Panc1 (cell line): ENCODE results near the gene SH3PXD2A. TPM values are rescaled to one million over a fixed set of nuclear protein-coding genes. Genes with fewer than 3 reads are reported as not detected.

ENCODE experiments used
- ATAC-seq: fragments of 200-7000 bp; cut with Tn5 transposase; 2 replicates; pipeline ENCODE4 v1.9.1; 2020; ENCODE audit warnings: mild to moderate bottlenecking, moderate library complexity
- BruUV-seq: library from RNA; stranded (reverse); fragments of 400-500 nt; replicated peaks from 2 replicates; lab custom pipeline; 2021; lab: Mats Ljungman, UMichigan
- CTCF ChIA-PET: fragments of 300-600 bp; sonication (Branson Sonifier 250); formaldehyde crosslinking; loops from one replicate; lab custom pipeline; 2022; ENCODE audit warnings: antibody characterized with exemption; lab: Charles Lee
- POLR2A ChIA-PET: fragments of 300-600 bp; sonication (Branson Sonifier 250); formaldehyde crosslinking; loops from one replicate; lab custom pipeline; 2022; ENCODE audit warnings: antibody characterized with exemption; lab: Charles Lee
- DNase-seq: peaks from one replicate; pipeline ENCODE4 v3.0.0-alpha.2; 2010; ENCODE audit warnings: low read depth, low spot score
- H3K27ac ChIP-seq: 2 replicates; pipeline ENCODE4 v1.5.1; 2011; ENCODE audit warnings: mild to moderate bottlenecking, low read length, inconsistent platforms
- H3K27me3 ChIP-seq: fragments of 200-500 bp; sonication (Bioruptor generic); 2 replicates; pipeline ENCODE4 v1.6.0; 2014; ENCODE audit warnings: low read length, inconsistent platforms; ENCODE audit not compliant: control insufficient read depth, insufficient read depth
- H3K36me3 ChIP-seq: fragments of 200-500 bp; sonication (Bioruptor generic); 2 replicates; pipeline ENCODE4 v1.5.1; 2014; ENCODE audit warnings: inconsistent platforms, mild to moderate bottlenecking, low read length, moderate library complexity; ENCODE audit not compliant: control insufficient read depth, insufficient read depth
- H3K4me1 ChIP-seq: 2 replicates; pipeline ENCODE4 v1.5.1; 2011; ENCODE audit warnings: inconsistent platforms, mild to moderate bottlenecking, low read length, moderate library complexity; ENCODE audit not compliant: control insufficient read depth, insufficient read depth
- H3K4me3 ChIP-seq, 2 experiments: 2 replicates each; pipeline ENCODE4 v1.5.1; 2011 to 2012; ENCODE audit warnings: low read depth in 2 of 2, low read length in 2 of 2, mild to moderate bottlenecking in 2 of 2, inconsistent platforms in 1 of 2, moderate library complexity in 1 of 2
- H3K9me3 ChIP-seq: fragments of 200-500 bp; sonication (Bioruptor generic); 2 replicates; pipeline ENCODE4 v1.5.1; 2014; ENCODE audit warnings: low read depth, mild to moderate bottlenecking, inconsistent platforms, low read length, moderate library complexity; ENCODE audit not compliant: control insufficient read depth, insufficient read depth
- POLR2AphosphoS5 ChIP-seq: IDR thresholded peaks from 2 replicates; pipeline ENCODE4 v1.6.1; 2012; ENCODE audit warnings: mild to moderate bottlenecking, low read depth, low read length, moderate library complexity
- REST ChIP-seq, 2 experiments: IDR thresholded peaks; 2 replicates each; pipeline ENCODE4 v1.6.1; 2011 to 2012; ENCODE audit warnings: low read depth in 2 of 2, control low read depth in 1 of 2, low read length in 1 of 2, mild to moderate bottlenecking in 1 of 2, moderate library complexity in 1 of 2; ENCODE audit not compliant: insufficient read depth in 1 of 2
- SIN3A ChIP-seq: IDR thresholded peaks from 2 replicates; pipeline ENCODE4 v1.6.1; 2012; ENCODE audit warnings: low read depth, mild to moderate bottlenecking, low read length, moderate library complexity, borderline replicate concordance; ENCODE audit not compliant: insufficient read depth
- TCF7L2 ChIP-seq: IDR thresholded peaks from 2 replicates; pipeline ENCODE4 v1.6.1; 2011; ENCODE audit warnings: mild to moderate bottlenecking, low read depth, low read length, inconsistent platforms
- in situ Hi-C: cut with HindIII; loops from 2 replicates; pipeline ENCODE4 v1.10.0; 2016; ENCODE audit warnings: low sequenced_read_pairs, low pct_unique_long_range_greater_than_20kb
- intact Hi-C: fragments of 100-400 bp; cut with micrococcal nuclease; formaldehyde crosslinking; loops from one replicate; pipeline ENCODE4 v1.10.0; 2022; ENCODE audit not compliant: unreplicated experiment
- total RNA-seq: library from RNA; stranded (reverse); gene quantifications from one replicate; pipeline ENCODE4 v1.2.1, GENCODE V29; 2021; ENCODE audit not compliant: unreplicated experiment
- TF ChIP-seq, protein P1 (sequence below): fragments of 450-650 bp; IDR thresholded peaks from 2 replicates; pipeline ENCODE4 v1.5.1; 2017; ENCODE audit warnings: mild to moderate bottlenecking

Gene SH3PXD2A
- total RNA-seq, 1 experiment from 2014 or later: 5.7 TPM

- no peak for ATAC-seq
- no peaks in the 10 kb centered on the region for H3K4me1 ChIP-seq
Measured at GRCh38 chr10:103722632-103723031, 132.7 kb downstream of the SH3PXD2A start.

GRCh38 chr10:103720964-103721335, 134.4 kb downstream of the SH3PXD2A start:
- CTCF ChIA-PET: no interaction called here
- Histone ChIP-seq H3K9me3 (no peaks in the 10 kb centered on the region), H3K36me3 (no peaks in the 10 kb centered on the region), H3K27me3 (no peaks in the 10 kb centered on the region), H3K4me1 (no peaks in the 10 kb centered on the region), H3K4me3 (no peak overlapping the region), H3K27ac (no peak overlapping the region)
- no peak for ATAC-seq
- no peak for DNase-seq
- BruUV-seq: no TSS peak
- TF ChIP-seq TCF7L2: no peak
- TF ChIP-seq POLR2AphosphoS5: no peak
- no peak for TF ChIP-seq REST (IDR thresholded peaks at IDR 0.05; ENCODE audit: insufficient read depth in 1 of 2, low read depth in 2 of 2, low read length in 1 of 2)
- TF ChIP-seq, protein P1, sequence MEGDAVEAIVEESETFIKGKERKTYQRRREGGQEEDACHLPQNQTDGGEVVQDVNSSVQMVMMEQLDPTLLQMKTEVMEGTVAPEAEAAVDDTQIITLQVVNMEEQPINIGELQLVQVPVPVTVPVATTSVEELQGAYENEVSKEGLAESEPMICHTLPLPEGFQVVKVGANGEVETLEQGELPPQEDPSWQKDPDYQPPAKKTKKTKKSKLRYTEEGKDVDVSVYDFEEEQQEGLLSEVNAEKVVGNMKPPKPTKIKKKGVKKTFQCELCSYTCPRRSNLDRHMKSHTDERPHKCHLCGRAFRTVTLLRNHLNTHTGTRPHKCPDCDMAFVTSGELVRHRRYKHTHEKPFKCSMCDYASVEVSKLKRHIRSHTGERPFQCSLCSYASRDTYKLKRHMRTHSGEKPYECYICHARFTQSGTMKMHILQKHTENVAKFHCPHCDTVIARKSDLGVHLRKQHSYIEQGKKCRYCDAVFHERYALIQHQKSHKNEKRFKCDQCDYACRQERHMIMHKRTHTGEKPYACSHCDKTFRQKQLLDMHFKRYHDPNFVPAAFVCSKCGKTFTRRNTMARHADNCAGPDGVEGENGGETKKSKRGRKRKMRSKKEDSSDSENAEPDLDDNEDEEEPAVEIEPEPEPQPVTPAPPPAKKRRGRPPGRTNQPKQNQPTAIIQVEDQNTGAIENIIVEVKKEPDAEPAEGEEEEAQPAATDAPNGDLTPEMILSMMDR: no peak
- TF ChIP-seq SIN3A: no peak
- in situ Hi-C loops: no loop called here
- intact Hi-C loops: no loop called here
- POLR2A ChIA-PET: no interaction called here

More at GRCh38 chr10:103722632-103723031, 132.7 kb downstream of the SH3PXD2A start:
- intact Hi-C loops: no loop called here
- DNase-seq: no peak
- ChIA-PET CTCF (no interaction called here), POLR2A (no interaction called here)
- Histone ChIP-seq H3K9me3 (no peaks in the 10 kb centered on the region), H3K27me3 (no peaks in the 10 kb centered on the region), H3K36me3 (no peaks in the 10 kb centered on the region), H3K27ac (no peak overlapping the region), H3K4me3 (no peak overlapping the region)
- TF ChIP-seq, protein P1: no peak
- TF ChIP-seq TCF7L2 (no peak), SIN3A (no peak), REST (IDR thresholded peaks at IDR 0.05; ENCODE audit: insufficient read depth in 1 of 2, low read depth in 2 of 2, low read length in 1 of 2) (no peak), POLR2AphosphoS5 (no peak)
- no TSS peak for BruUV-seq
- in situ Hi-C loops: no loop called here
